Measurements from ENCODE around the gene NAT8L.

The NAT8L gene

DNA sequence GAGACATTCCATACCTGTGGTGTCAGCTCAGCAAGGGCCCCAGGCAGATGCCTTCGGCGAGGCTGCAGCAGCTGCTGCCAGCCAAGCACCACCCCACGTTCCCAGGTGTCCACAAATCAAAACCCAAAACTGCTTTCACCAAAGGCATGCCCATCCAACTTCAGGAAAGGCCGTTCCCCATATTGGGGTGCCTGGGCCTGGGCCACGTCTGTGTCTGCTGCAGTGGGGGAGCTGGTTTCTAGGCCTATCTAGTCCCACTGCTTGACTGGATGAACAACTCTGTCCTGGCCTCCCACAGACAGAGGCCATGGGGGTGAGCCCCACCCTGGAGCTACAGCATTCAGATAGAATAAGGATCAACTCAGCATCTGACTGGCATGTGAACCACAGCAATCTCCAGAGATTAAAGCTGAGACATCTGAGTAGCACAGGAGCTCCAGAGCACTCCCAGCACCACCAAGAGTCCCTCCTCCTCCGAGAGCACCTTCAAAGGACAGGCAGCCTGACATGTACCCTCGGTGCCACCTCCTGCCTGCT is 37.0 kb downstream of the NAT8L start:
- DNase-seq: no peak

DNA sequence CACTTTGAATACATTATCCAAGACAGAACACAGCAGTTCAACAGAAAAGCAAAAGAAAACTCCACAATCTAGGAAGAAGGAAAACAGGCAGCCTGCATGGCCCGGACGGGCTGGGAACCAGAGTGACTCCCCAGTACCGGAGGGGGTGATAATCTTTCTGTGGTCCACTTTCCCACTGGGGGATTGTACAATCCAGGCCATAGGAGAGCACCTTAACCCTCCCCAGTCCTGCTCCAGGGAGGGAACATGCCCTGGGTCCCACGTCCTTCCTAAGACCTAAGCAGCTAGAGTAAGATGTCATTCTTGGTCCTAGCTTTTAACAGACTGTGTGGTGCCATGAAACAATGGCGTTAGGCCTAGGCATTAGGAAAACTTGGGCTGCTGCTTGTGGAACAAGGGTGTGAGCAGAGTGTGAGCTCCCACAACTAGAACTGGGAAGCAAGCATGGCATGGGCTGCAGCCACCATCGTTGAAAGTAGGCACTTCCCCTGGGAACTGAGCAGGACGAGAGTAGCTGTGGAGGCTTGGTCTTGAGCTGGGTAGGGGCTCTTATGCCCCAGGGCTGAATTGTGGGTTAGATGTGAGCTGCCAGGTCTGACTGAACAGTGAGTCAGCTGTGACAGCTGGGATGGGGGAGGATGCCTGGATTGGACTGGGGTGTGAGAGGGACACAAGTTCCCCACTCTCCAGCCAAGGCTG is 42.4 kb downstream of the NAT8L start:
- no peak for DNase-seq

DNA sequence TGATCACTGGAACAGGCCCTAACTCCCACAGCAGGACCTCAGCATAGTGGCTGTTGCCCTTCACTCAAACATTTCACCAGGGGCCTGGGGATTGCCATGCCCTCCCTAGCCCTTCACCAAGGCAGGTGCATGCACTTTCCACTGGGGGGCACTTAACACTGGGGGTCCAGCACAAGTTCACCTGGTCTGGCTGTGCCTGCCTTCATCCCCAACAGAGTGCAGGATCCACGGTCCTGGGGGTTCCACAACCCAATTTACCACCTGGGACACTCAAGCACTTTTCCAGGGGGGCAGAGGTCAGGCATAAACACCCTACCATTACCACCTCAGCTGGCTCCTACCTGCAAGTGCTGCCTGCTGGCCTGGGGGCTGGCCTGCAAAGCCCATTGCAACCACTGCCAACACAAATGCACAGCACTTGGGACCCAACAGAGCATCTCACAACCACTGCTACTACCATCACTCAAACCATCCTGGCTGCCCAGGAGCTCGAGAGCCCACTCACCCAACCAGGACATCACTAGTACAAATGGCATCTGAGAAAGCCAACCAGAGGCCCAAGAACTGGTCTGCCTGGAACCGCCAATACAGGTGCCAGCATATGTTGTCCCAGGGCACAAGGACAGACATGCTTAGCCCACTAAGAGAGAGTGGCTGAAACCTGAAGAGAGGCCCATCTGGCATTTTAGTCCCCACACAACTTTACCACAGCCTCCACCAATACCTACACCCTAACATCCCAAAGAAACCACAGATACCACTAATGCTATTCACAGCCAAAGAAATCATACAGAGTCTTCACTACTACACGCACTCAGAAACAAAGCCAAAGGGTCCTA is 43.1 kb downstream of the NAT8L start:
- DNase-seq: no peak

DNA sequence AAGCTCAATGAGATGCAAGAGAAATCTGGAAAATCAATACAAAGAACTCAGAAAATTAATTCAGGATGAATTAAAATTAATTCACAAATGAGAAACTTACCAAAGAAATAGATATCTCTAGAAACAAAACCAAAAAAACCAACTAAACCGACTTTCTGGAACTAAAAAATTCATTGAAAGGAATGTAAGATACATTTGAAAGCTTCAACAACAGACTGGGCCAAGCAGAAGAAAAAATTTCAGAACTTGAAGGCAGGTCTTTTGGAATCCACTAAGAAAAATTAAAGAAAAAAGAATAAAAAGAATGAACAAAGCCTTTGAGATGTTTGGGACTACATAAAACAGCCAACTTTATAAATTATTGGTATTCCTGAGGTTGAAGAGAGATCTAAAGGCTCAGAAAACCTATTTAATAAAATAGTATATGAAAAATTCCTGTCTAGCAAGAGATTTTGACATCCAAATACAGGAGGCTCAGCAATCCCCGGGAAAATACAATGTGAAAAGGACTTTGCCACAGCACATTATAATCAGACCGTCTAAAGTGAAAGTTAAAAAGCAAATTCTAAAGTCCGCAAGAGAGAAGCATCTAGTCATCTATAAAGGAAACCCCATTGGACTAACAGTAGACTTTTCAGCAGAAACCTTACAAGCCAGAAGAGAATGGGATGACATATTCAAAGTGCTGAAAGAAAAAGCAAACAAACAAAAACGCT is 44.2 kb downstream of the NAT8L start:
- no peak for DNase-seq

DNA sequence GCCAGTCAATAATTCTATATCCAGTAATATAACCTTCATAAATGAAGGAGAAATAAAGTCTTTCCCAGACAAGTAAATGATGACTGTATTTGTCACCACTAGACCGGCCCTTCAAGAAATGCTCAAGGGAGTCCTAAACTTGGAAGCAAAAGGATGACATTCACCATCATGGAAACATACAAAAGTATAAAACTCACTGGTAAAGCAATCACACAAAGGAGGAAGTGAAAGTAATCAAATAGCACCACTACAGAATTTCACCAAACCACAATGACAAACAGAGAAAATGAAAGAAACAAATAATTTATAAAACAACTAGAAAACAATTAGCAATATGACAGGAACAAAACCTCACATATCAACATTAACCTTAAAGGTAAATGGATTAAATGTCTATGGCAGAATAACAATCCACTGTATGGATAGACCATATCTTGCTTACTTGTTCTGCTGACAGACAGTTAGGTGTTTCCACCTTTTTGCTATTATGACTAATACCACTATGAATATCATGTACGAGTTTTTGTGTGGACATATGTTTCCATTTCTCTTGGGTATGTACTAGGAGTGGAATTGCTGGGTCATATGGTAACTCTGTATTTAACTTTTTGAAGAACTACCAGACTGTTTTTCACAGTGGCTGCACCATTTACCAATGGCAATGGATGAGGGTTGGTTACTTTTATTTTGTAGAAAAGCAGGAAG is 44.9 kb downstream of the NAT8L start:
- DNase-seq: no peak

DNA sequence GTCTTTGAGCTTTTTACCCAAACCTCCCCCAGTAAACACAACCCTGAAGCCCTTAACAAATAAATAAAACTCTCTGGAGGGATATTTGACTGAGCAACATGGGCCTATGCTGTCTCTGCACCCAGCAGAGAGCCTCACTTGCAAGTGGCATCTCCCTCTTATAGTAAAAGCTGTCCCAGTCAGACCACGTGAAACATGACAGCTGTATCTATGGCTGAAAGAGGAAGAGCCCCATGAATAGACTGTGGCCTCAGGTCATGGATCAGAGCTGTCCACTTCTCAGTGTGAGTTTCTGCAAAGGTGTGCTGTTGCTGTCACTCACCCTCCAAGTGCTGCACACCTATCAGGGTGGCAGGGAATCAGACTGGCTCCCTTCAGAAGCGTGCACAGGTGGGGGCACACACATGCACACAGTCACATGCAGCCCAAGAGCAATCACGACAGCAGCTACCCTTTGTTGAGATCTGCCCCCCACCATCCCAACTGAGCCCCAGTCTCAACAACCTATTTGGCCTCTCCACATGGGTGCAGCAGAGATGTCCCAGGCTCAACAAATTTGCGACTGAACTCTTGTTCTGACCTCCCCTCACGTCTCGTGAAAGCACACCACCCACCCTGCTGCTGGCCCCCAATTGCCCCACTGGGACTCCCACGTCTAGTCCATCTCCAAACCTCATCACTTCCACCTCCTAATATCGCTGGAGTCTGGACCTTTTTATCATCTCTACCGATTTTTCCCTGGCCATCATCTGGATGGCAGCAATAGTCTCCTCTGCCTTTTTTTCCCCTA is 45.6 kb downstream of the NAT8L start:
- no peak for DNase-seq

DNA sequence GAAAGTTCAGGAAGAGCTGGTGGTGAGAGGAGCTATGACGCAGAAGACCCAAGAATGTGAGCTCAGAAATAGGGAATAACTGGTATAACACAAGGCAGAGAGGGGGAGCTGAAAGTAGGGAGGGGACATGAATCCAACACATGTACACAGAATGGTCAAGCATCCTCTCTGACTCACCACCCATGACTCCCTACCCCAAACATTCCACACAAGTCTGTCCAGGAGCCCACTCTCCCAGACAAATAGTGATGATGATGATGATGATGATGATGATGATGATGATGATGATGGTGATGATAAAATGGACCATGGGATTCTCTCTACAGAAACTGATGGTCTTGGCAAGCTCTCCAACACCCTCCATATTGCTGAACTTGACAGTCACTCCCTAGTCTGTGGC is 46.4 kb downstream of the NAT8L start:
- DNase-seq: no peak

DNA sequence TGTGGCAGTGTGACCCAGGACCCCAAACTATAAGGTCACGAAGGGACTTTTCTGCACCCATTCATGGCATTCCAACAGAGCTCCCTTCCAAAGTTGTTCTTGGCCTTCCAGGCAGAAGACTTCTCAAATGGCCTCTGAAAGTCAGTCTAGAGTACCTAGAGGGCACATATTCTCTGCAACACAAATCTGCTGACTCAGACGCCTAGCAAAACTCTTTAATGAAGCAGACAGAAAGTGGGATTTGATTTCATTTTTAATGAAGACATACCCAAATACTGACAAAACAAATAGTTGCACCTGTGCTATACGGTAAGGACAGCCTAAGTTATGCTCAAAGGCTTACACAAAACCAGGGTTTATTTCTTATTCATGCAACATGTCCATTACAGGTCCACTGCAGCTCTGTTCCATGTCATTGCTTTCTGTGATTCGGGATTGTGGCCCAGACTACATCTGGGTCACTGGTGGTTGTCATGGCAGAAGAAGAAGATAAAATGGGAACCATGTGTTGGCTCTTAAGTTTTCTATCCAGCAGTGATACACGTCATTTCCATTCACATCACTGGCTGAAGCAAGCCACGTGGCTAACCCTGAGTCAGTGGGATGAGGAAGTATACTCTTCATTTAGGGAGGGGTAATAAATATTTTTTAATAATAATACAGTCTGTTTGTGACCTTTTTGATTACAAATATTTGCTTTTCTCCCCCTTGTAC is 57.7 kb downstream of the NAT8L start:
- DNase-seq: no peak

All from amniotic stem cell (primary cell).